Measurements from ENCODE around the gene COQ4. TPM values are rescaled to one million over a fixed set of nuclear protein-coding genes. Genes with fewer than 3 reads are reported as not detected.

The COQ4 gene
- total and polyA plus RNA-seq, 2 of the 8 experiments (the other 6 are each of a cell fraction or from before 2014, with no cell fraction given): 32.3 to 58.8 TPM

DNA sequence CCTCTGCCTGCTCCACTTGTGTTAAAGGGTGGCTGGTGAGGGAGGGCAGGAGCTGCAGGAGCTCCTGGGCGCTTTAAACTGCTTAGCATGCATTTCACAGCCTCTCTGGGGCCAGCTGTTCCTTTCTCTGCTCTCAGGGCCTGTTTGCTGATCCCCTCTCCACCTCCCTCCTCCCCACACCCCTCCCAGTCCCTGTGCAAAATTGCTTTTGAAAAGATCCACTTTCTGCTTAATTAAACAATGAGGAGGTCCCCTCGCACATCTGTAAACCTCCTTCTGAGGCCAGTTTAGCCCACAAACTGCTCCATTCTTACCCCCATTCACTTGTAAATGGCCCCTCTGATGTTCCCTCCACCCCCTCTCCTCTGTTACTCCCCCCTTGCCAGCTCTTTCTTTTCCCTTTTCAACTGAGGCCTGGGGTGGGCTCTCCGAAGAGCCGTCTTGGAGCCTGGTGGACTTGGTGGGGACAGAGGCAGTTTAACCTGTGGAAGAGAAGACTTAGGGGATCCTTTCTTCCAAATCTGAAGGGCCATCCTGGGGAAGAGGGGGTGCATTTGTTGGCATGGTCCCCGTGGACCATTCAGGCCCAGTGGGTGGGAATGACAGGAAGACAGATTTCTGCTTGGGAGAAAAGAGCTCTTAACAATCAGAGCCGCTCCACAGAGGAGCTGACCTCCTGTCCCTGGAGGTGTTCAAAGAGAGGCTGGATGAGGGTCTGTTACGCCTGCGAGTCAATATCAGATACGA is 60.5 kb downstream of the COQ4 start:
- Histone ChIP-seq H3K27me3 (replicated peaks in 1 of 4; ENCODE audit: control insufficient read depth in 3 of 4, extremely low read depth in 1 of 4, insufficient read depth in 3 of 4, low read length in 3 of 4) (peaks cover 9 to 68% (median 60%) of the 10 kb centered on the region in 4 experiments), H2BK12ac (ENCODE audit: low read depth, low read length) (peak overlapping the region; percentile 84; the same call in 1 of the 2 replicates), H2BK120ac (replicated peaks; ENCODE audit: low read depth, low read length) (no peak overlapping the region), H3K4me3 (ENCODE audit: extremely low read depth in 1 of 4, insufficient read depth in 2 of 4, low read depth in 3 of 4, low read length in 4 of 4) (peak overlapping the region in 3 of 4 experiments; percentile 11 to 44 (median 24); a peak in 5 of 8 replicates), H4K20me1 (replicated peaks in 1 of 2; ENCODE audit: control insufficient read depth in 1 of 2, insufficient read depth in 2 of 2, low read length in 2 of 2) (peaks cover 24 to 29% of the 10 kb centered on the region in 2 experiments), H4K5ac (ENCODE audit: insufficient read length, low read depth, low read length) (no peak overlapping the region), H3K4me2 (ENCODE audit: insufficient read depth in 1 of 2, low read depth in 2 of 2, low read length in 2 of 2) (peak overlapping the region; percentile 48 to 66), H3K23ac (ENCODE audit: insufficient read length) (no peak overlapping the region), H3K79me2 (ENCODE audit: control insufficient read depth in 1 of 2, insufficient read depth in 2 of 2, low read length in 2 of 2) (no peaks in the 10 kb centered on the region), H3K4ac (replicated peaks; ENCODE audit: insufficient read length, low read depth, low read length) (peak overlapping the region; percentile 17), H3K9me3 (ENCODE audit: insufficient read depth in 2 of 2, low read depth in 1 of 2, low read length in 1 of 2) (no peaks in the 10 kb centered on the region), H3K56ac (replicated peaks; ENCODE audit: insufficient read length, low read depth, low read length) (no peak overlapping the region), H2AK5ac (ENCODE audit: low read depth, low read length) (peak overlapping the region; percentile 93; the same call in 1 of the 2 replicates), H2AFZ (ENCODE audit: low read length) (no peak overlapping the region), H3K14ac (ENCODE audit: insufficient read length) (no peak overlapping the region), H4K91ac (replicated peaks; ENCODE audit: insufficient read length, low read length) (peak overlapping the region; percentile 50), H2BK15ac (ENCODE audit: low read length) (peak overlapping the region; percentile 5; the same call in 1 of the 2 replicates), H3K4me1 (replicated peaks in 1 of 4; ENCODE audit: control insufficient read depth in 3 of 4, insufficient read depth in 4 of 4, low read length in 3 of 4) (peaks cover 26 to 40% (median 36%) of the 10 kb centered on the region in 4 experiments), H3K23me2 (ENCODE audit: low read depth, low read length) (peaks cover 2% of the 10 kb centered on the region; the same call in 1 of the 2 replicates), H2BK20ac (ENCODE audit: low read length) (0 out of 2 replicates have a peak overlapping the region, but pooled peaks have one; percentile 13), H3K79me1 (ENCODE audit: low read depth, low read length) (0 out of 2 replicates have a peak, but pooled peaks cover 6% of the 10 kb centered on the region), H4K8ac (ENCODE audit: extremely low read depth, insufficient read depth, low read length) (no peak overlapping the region), H3K36me3 (ENCODE audit: control insufficient read depth in 2 of 4, insufficient read depth in 4 of 4, low read length in 3 of 4) (peaks cover 0 to 10% (median under 1%) of the 10 kb centered on the region in 4 experiments; a peak in 6 of 8 replicates), H3K18ac (ENCODE audit: extremely low read depth, low read length) (peak overlapping the region; percentile 88), H3K9ac (replicated peaks in 1 of 4; ENCODE audit: extremely low read depth in 1 of 4, low read depth in 3 of 4, low read length in 3 of 4) (no peak overlapping the region), H2BK5ac (ENCODE audit: low read depth, low read length) (peak overlapping the region; percentile 75; the same call in 1 of the 2 replicates), H3K27ac (ENCODE audit: low read depth, low read length) (no peak overlapping the region)
- DNase-seq (ENCODE audit: low read depth in 1 of 2, low spot score in 2 of 2) (peak; percentile 68 to 82), FAIRE-seq (peak; percentile 92)
- ChIA-PET POLR2A (ENCODE audit: partially characterized antibody) (interaction anchor here (0.6 to 5.6 kb wide), 15 partner anchors 8 to 221 kb away, joined by 3 to 63 read pairs (median 5); partner anchors contain the start of genes CERCAM and URM1), CTCF (ENCODE audit: partially characterized antibody) (interaction anchor here (0.5 to 21.9 kb wide), 11 partner anchors 10 to 121 kb away, joined by 3 to 323 read pairs (median 6); partner anchors contain the start of genes CERCAM and URM1)
- 16% methylated on average over 9 of the region's 9 CpGs; no CpG with 5 or more reads in 1 of the 2 experiments for WGBS, 2 experiments (ENCODE audit: extremely low coverage in 1 of 2, insufficient coverage in 1 of 2, insufficient read length in 1 of 2, insufficient replicate concordance in 2 of 2, low coverage in 1 of 2, low lambda C conversion rate in 2 of 2, missing lambda C conversion rate in 1 of 2)
- TF ChIP-seq EGR1 (IDR thresholded peaks at IDR 0.05; ENCODE audit: borderline replicate concordance, low read depth, low read length) (peak; percentile 78), CHD2 (IDR thresholded peaks at IDR 0.05; ENCODE audit: low read length) (no peak), HDAC2 (IDR thresholded peaks at IDR 0.05; ENCODE audit: borderline replicate concordance in 1 of 2, low read depth in 2 of 2, low read length in 2 of 2) (peak; percentile 28 to 81; a peak in 1 of 4 replicates), POU5F1 (IDR thresholded peaks at IDR 0.05; ENCODE audit: low read depth, low read length) (peak; percentile 1; the same call in 1 of the 2 replicates), SIN3A (conservative IDR thresholded peaks at IDR 0.05 in 1 of 2, IDR thresholded peaks at IDR 0.05 in 1 of 2; ENCODE audit: low read depth in 1 of 2, low read length in 2 of 2) (peak; percentile 42 to 79; a peak in 2 of 4 replicates), SAP30 (IDR thresholded peaks at IDR 0.05; ENCODE audit: insufficient read depth, insufficient replicate concordance, low read length) (peak; percentile 16), CBX5 (IDR thresholded peaks at IDR 0.05; ENCODE audit: low read depth, low read length) (no peak), CTBP2 (IDR thresholded peaks at IDR 0.05; ENCODE audit: borderline replicate concordance, insufficient read depth, insufficient read length, low read length) (peak; percentile 64), POLR2AphosphoS5 (IDR thresholded peaks at IDR 0.05; ENCODE audit: low read depth, low read length) (no peak)
